NCI-H1694 treated with DMSO at 0.1 percent for 48 hours (cell line): Measurements from ENCODE around the gene PCDHGB7.
"Not testable (repeated sequence)": the region's sequence is repeated elsewhere in the genome, so short reads cannot be mapped to it uniquely, and the experiment has no call there.

Experiments used
- DNase-seq: peaks from one replicate; lab custom pipeline; 2025; lab: John Stamatoyannopoulos, UW

Gene PCDHGB7

DNA sequence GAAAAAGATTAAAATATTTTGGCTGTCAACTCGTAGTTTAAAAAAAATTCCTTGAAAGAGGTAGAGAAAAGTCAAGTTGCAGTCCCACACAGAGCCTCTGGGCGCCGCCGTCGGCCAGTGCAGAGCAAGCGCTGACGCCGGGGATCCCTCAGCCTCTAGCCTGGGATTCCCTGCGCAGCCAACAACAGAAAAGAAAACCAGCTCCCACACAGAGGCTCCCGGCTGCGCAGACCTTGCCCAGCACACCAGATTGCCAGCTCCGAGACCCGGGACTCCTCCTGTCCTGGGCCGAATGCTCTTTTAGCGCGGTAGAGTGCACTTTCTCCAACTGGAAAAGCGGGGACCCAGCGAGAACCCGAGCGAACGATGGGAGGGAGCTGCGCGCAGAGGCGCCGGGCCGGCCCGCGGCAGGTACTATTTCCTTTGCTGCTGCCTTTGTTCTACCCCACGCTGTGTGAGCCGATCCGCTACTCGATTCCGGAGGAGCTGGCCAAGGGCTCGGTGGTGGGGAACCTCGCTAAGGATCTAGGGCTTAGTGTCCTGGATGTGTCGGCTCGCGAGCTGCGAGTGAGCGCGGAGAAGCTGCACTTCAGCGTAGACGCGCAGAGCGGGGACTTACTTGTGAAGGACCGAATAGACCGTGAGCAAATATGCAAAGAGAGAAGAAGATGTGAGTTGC is at the start of gene PCDHGB7:
PCDHGB7 (plus strand) TSS at position 184 of the 679 bp plus-strand sequence; CDS start at position 367, 183 bp downstream.
- not testable (repeated sequence) for DNase-seq

GRCh38 chr5:141369994-141370848 is 47.3 kb upstream of the PCDHGB7 start, which contains the start of gene PCDHGB3:
TSS of gene PCDHGB3 (plus strand) at chr5:141370242. CDS start at chr5:141370395, 153 bp downstream.
- DNase-seq, result no peak

DNA sequence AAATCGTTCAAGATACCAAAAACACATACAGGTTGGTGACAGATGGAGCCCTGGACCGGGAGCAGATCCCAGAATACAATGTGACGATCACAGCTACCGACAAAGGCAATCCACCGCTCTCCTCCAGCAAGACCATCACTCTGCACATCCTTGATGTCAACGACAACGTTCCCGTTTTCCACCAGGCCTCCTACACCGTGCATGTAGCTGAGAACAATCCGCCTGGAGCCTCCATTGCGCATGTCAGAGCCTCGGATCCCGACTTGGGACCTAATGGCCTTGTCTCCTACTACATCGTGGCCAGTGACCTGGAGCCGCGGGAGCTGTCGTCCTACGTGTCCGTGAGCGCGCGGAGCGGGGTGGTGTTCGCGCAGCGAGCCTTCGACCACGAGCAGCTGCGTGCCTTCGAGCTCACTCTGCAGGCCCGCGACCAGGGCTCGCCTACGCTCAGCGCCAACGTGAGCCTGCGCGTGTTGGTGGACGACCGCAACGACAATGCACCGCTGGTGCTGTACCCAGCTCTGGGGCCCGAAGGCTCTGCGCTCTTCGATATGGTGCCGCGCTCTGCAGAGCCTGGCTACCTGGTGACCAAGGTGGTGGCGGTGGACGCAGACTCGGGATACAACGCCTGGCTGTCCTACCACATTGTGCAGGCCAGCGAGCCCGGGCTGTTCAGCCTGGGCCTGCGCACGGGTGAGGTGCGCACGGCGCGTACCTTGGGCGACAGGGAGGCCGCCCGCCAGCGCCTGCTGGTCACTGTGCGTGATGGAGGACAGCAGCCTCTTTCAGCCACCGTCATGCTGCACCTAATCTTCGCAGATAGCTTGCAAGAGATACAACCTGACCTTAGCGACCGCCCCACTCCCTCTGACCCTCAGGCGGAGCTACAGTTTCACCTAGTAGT is 45.7 kb upstream of the PCDHGB7 start:
- DNase-seq, result no peak

DNA sequence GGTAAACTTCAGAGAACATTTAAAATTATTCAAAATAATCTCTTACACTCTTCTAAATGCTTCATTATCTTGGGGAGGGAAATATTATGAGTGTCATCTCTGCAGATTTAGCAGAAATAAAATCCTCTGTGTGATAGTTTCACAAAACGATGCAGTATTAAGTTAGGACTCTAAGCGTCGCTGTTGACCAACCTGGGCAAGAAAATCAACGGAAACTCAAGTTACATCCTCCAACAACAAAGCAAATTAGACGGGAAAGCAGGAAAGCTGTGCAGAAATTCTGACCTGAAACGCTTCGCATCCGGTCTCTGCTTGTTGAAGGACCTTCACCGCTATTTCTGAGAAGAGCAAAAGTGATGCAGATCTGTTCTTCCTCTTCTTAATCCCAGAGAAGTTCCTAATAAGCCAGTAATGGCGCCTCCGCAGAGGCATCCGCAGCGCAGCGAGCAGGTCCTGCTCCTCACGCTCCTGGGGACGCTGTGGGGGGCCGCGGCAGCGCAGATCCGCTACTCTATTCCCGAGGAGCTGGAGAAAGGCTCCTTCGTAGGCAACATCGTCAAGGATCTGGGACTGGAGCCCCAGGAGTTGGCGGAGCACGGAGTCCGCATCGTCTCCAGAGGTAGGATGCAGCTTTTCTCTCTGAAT is 43.7 kb upstream of the PCDHGB7 start, which contains the start of gene PCDHGA6:
PCDHGA6 (plus strand) TSS at position 219 of the 645 bp plus-strand sequence; CDS start at position 412, 193 bp downstream.
- DNase-seq, result no peak

- no peak for DNase-seq
Measured at GRCh38 chr5:141374627-141375026, 42.9 kb upstream of the PCDHGB7 start.

DNA sequence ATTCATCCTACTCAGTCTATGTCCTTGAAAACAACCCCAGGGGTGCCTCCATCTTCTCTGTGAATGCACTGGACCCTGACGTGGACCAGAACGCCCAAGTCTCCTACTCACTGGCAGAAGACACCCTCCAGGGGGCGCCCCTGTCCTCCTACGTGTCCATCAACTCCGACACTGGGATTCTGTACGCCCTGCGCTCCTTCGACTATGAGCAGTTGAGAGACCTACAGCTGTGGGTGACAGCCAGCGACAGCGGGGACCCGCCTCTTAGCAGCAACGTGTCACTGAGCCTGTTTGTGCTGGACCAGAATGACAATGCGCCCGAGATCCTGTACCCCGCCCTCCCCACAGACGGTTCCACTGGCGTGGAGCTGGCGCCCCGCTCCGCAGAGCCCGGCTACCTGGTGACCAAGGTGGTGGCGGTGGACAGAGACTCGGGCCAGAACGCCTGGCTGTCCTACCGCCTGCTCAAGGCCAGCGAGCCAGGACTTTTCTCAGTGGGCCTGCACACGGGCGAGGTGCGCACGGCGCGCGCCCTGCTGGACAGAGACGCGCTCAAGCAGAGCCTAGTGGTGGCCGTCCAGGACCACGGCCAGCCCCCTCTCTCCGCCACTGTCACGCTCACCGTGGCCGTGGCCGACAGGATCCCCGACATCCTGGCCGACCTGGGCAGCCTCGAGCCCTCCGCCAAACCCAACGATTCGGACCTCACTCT is 41.9 kb upstream of the PCDHGB7 start:
- not testable (repeated sequence) for DNase-seq

GRCh38 chr5:141382469-141383294 is 34.8 kb upstream of the PCDHGB7 start, which contains the start of gene PCDHGA7:
TSS of gene PCDHGA7 (plus strand) at chr5:141382742. CDS start at chr5:141382900, 158 bp downstream.
- DNase-seq, result no peak

DNA sequence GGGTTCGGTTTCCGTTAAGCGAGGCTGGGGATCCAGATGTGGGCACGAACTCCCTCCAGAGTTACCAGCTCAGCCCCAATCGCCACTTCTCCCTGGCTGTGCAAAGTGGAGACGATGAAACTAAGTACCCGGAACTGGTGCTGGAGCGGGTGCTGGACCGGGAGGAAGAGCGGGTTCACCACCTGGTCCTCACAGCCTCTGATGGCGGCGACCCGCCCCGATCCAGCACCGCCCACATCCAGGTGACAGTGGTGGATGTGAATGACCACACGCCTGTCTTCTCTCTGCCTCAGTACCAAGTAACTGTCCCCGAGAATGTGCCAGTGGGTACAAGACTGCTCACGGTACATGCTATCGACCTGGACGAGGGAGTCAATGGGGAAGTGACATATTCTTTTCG is 34.1 kb upstream of the PCDHGB7 start:
- DNase-seq, result no peak

DNA sequence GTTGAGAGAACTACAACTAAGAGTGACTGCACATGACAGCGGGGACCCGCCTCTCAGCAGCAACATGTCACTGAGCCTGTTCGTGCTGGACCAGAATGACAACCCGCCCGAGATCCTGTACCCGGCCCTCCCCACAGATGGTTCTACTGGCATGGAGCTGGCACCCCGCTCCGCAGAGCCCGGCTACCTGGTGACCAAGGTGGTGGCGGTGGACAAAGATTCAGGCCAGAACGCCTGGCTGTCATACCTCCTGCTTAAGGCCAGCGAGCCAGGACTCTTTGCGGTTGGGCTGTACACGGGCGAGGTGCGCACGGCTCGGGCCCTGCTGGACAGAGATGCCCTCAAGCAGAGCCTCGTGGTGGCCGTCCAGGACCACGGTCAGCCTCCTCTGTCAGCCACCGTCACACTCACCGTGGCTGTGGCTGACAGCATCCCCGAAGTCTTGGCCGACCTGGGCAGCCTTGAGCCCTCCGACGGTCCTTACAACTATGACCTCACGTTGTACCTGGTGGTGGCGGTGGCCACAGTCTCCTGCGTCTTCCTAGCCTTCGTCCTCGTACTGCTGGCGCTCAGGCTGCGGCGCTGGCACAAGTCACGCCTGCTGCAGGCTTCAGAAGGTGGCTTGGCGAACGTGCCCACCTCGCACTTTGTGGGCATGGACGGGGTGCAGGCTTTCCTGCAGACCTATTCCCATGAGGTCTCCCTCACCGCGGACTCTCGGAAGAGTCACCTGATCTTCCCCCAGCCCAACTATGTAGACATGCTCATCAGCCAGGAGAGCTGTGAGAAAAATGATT is 32.8 kb upstream of the PCDHGB7 start:
- DNase-seq, result no peak

GRCh38 chr5:141387557-141388311 is 29.7 kb upstream of the PCDHGB7 start, which contains the start of gene PCDHGB4:
TSS of gene PCDHGB4 (plus strand) at chr5:141387698. CDS start at chr5:141387885, 187 bp downstream.
- DNase-seq, result not testable (repeated sequence)

GRCh38 chr5:141388661-141389060 is 28.8 kb upstream of the PCDHGB7 start:
- DNase-seq, result no peak

GRCh38 chr5:141389153-141390042 is 28.1 kb upstream of the PCDHGB7 start:
- DNase-seq, result no peak

DNA sequence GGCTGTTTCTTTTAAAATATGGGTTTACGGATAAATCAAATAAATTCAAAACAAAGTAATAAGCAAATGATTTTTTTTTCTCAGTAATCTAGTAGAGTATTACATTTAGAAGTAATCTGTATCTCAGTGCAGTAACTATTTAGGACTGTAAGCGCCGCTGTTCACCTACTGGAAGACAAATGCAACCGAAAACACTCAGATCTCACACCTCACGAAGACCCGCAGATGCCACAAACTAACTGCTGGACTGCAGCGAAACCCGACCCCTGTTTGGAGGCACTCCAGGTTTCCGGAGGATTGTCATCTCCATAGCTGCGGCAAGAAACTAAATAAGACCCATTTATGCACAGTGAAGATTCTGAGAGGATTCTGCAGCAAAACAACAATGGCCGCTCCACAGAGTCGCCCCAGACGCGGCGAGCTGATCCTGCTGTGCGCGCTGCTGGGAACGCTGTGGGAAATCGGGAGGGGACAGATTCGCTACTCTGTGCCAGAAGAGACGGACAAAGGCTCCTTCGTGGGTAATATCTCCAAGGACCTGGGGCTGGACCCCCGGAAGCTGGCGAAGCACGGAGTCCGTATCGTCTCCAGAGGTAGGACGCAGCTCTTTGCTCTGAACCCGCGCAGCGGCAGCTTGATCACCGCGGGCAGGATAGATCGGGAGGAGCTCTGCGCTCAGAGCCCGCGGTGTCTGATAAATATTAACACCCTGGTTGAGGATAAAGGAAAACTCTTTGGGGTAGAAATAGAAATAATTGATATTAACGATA is 24.9 kb upstream of the PCDHGB7 start, which contains the start of gene PCDHGA8:
PCDHGA8 (plus strand) TSS at position 205 of the 770 bp plus-strand sequence; CDS start at position 386, 181 bp downstream.
- no peak for DNase-seq

DNA sequence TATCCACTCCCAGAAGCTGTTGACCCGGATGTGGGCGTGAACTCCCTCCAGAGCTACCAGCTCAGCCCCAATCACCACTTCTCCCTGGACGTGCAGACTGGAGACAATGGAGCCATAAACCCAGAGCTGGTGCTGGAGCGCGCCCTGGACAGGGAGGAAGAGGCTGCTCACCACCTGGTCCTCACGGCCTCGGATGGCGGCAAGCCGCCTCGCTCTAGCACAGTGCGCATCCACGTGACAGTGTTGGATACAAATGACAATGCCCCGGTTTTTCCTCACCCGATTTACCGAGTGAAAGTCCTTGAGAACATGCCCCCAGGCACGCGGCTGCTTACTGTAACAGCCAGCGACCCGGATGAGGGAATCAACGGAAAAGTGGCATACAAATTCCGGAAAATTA is 24.2 kb upstream of the PCDHGB7 start:
- DNase-seq, result no peak

- DNase-seq, result not testable (repeated sequence)
Measured at GRCh38 chr5:141394401-141395187, 22.9 kb upstream of the PCDHGB7 start.
